Tibial artery (tissue), 4 donors: ENCODE results near the gene SEH1L.

ENCODE experiments used
- DNase-seq, 2 donors: peaks; one replicate each; pipeline ENCODE4 v3.0.0-alpha.2; 2019
- H3K27ac ChIP-seq, 2 donors: fragments of 200-600 bp; sonication (generic) in 1 of 2; 1 replicate in 1 of 2; 2 replicates in 1 of 2; pipeline ENCODE4 v1.5.1; 2018 to 2019; ENCODE audit warnings: mild to moderate bottlenecking in 1 of 2
- H3K27me3 ChIP-seq, 2 donors: fragments of 200-600 bp; sonication (generic) in 1 of 2; one replicate each; pipeline versions ENCODE4 v1.5.1 to v1.6.0; 2016 to 2019
- H3K36me3 ChIP-seq, 3 donors: fragments of 200-600 bp; sonication (generic) in 2 of 3; one replicate each; pipeline ENCODE4 v1.5.1; 2016 to 2019; ENCODE audit warnings: mild to moderate bottlenecking in 2 of 3
- H3K4me1 ChIP-seq, 4 donors: fragments of 200-600 bp; sonication (generic) in 2 of 4; 1 replicate in 3 of 4; 2 replicates in 1 of 4; pipeline ENCODE4 v1.5.1; 2016 to 2019
- H3K4me3 ChIP-seq, 2 donors: fragments of 200-600 bp; sonication (generic) in 1 of 2; 1 replicate in 1 of 2; 2 replicates in 1 of 2; pipeline ENCODE4 v1.5.1; 2018 to 2019; ENCODE audit warnings: mild to moderate bottlenecking in 2 of 2
- H3K9me3 ChIP-seq, 3 donors: fragments of 200-600 bp; sonication (generic) in 1 of 3; one replicate each; pipeline ENCODE4 v1.5.1; 2016 to 2019
- CTCF ChIP-seq, 2 experiments: fragments of 200-600 bp in 1 of 2; fragments of 450-650 bp in 1 of 2; IDR thresholded peaks; one replicate each; pipeline ENCODE4 v1.5.1; 2017 to 2019; ENCODE audit warnings: antibody characterized with exemption in 2 of 2, mild to moderate bottlenecking in 1 of 2, moderate library complexity in 1 of 2
- intact Hi-C: fragments of 100-400 bp; cut with DNase I; formaldehyde crosslinking; loops from one replicate; pipeline ENCODE4 v1.15.0; 2023; ENCODE audit warnings: low total_unique reads

Gene SEH1L

GRCh38 chr18:12907258-12907925, 40.4 kb upstream of the SEH1L start:
- Histone ChIP-seq H3K9me3 (peaks cover 0 to 7% (median 0%) of the 10 kb centered on the region in 3 donors), H3K27me3 (peaks cover 0 to 16% of the 10 kb centered on the region in 2 donors), H3K4me3 (peak overlapping the region; percentile 1 to 22), H3K36me3 (no peaks in the 10 kb centered on the region), H3K4me1 (peaks cover 0 to 22% (median 18%) of the 10 kb centered on the region in 4 donors), H3K27ac (peak overlapping the region; percentile 3 to 44)
- no peak for TF ChIP-seq CTCF (IDR thresholded peaks at IDR 0.05)
- intact Hi-C loops, result no loop called here
- DNase-seq, result no peak

- Histone ChIP-seq H3K4me3 (no peak overlapping the region), H3K27me3 (peaks cover 0 to 17% of the 10 kb centered on the region in 2 donors), H3K4me1 (peaks cover 0 to 22% (median 18%) of the 10 kb centered on the region in 4 donors), H3K36me3 (no peaks in the 10 kb centered on the region), H3K9me3 (peaks cover 0 to 8% (median 0%) of the 10 kb centered on the region in 3 donors), H3K27ac (no peak overlapping the region)
- no peak for DNase-seq
- TF ChIP-seq CTCF (IDR thresholded peaks at IDR 0.05), result no peak
- intact Hi-C loops, result no loop called here
Measured at GRCh38 chr18:12908706-12909105, 39.1 kb upstream of the SEH1L start.

- H3K36me3 ChIP-seq, result no peaks in the 10 kb centered on the region
- H3K27me3 ChIP-seq, result peaks cover 0 to 17% of the 10 kb centered on the region in 2 donors
- no peak for TF ChIP-seq CTCF (IDR thresholded peaks at IDR 0.05)
- peak overlapping the region; percentile 3 to 30 for H3K4me3 ChIP-seq
- intact Hi-C loops, result no loop called here
- no peak for DNase-seq
- no peak overlapping the region for H3K27ac ChIP-seq
- H3K4me1 ChIP-seq, result peaks cover 0 to 22% (median 18%) of the 10 kb centered on the region in 4 donors
- H3K9me3 ChIP-seq, result peaks cover 0 to 15% (median 0%) of the 10 kb centered on the region in 3 donors
Measured at GRCh38 chr18:12911025-12911928, 36.5 kb upstream of the SEH1L start.

GRCh38 chr18:12911929-12912703, 35.7 kb upstream of the SEH1L start:
- H3K27me3 ChIP-seq, result peaks cover 0 to 17% of the 10 kb centered on the region in 2 donors
- no peak overlapping the region for H3K27ac ChIP-seq
- intact Hi-C loops, result no loop called here
- H3K4me1 ChIP-seq, result peaks cover 0 to 15% (median 11%) of the 10 kb centered on the region in 4 donors
- no peak for DNase-seq
- H3K9me3 ChIP-seq, result peaks cover 0 to 15% (median 0%) of the 10 kb centered on the region in 3 donors
- H3K4me3 ChIP-seq, result no peak overlapping the region
- H3K36me3 ChIP-seq, result no peaks in the 10 kb centered on the region
- no peak for TF ChIP-seq CTCF (IDR thresholded peaks at IDR 0.05)

GRCh38 chr18:12921178-12921577, 26.6 kb upstream of the SEH1L start:
- DNase-seq, result no peak
- no peaks in the 10 kb centered on the region for H3K4me1 ChIP-seq
- H3K27me3 ChIP-seq, result no peaks in the 10 kb centered on the region
- H3K9me3 ChIP-seq, result no peaks in the 10 kb centered on the region
- H3K36me3 ChIP-seq, result no peaks in the 10 kb centered on the region
- intact Hi-C loops, result no loop called here
- H3K27ac ChIP-seq, result no peak overlapping the region
- TF ChIP-seq CTCF (IDR thresholded peaks at IDR 0.05), result no peak
- no peak overlapping the region for H3K4me3 ChIP-seq
